Measurements from ENCODE around the gene NSDHL. TPM values are rescaled to one million over a fixed set of nuclear protein-coding genes. Genes with fewer than 3 reads are reported as not detected.

NSDHL gene
- total and polyA plus RNA-seq, 7 donors: 5.3 to 18.7 (median 9.1) TPM

DNA sequence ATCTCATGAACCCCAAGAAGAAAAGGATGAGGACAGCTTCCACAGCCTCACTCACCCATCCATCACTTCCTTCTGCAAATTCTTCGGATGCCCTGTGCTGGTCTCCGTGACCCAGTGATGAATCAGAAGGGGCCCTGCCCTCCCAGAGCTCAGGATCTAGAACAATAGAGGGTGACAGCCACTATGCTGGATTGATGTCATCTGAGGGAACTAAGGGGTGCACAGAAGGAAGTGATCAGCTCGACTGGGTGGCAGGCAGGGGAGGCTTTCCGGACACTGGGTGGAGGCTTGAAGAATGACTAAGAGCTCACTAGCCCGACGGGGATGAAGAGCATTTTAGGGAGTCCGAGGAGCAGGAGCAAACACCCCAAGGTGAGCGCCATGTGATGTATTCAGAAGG is 65.6 kb downstream of the NSDHL start:
- DNase-seq: no peak
- no peaks in the 10 kb centered on the region for H3K9me3 ChIP-seq
- H3K27ac ChIP-seq: no peak overlapping the region
- WGBS, 3 donors: 79 to 83% (median 79%) methylated on average over 8 of the region's 8 CpGs
- H3K4me1 ChIP-seq: no peaks in the 10 kb centered on the region
- ATAC-seq: no peak
- H3K4me3 ChIP-seq: no peak overlapping the region
- intact Hi-C loops (cut with DNase I): no loop called here
- peaks cover 0 to 58% (median 6%) of the 10 kb centered on the region in 3 donors for H3K27me3 ChIP-seq (ENCODE audit: insufficient read depth in 3 of 3, low read length in 2 of 3)
- H3K36me3 ChIP-seq (ENCODE audit: insufficient read depth in 1 of 2, low read depth in 1 of 2): no peaks in the 10 kb centered on the region
- TF ChIP-seq, protein P1, sequence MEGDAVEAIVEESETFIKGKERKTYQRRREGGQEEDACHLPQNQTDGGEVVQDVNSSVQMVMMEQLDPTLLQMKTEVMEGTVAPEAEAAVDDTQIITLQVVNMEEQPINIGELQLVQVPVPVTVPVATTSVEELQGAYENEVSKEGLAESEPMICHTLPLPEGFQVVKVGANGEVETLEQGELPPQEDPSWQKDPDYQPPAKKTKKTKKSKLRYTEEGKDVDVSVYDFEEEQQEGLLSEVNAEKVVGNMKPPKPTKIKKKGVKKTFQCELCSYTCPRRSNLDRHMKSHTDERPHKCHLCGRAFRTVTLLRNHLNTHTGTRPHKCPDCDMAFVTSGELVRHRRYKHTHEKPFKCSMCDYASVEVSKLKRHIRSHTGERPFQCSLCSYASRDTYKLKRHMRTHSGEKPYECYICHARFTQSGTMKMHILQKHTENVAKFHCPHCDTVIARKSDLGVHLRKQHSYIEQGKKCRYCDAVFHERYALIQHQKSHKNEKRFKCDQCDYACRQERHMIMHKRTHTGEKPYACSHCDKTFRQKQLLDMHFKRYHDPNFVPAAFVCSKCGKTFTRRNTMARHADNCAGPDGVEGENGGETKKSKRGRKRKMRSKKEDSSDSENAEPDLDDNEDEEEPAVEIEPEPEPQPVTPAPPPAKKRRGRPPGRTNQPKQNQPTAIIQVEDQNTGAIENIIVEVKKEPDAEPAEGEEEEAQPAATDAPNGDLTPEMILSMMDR (IDR thresholded peaks at IDR 0.05): no peak

DNA sequence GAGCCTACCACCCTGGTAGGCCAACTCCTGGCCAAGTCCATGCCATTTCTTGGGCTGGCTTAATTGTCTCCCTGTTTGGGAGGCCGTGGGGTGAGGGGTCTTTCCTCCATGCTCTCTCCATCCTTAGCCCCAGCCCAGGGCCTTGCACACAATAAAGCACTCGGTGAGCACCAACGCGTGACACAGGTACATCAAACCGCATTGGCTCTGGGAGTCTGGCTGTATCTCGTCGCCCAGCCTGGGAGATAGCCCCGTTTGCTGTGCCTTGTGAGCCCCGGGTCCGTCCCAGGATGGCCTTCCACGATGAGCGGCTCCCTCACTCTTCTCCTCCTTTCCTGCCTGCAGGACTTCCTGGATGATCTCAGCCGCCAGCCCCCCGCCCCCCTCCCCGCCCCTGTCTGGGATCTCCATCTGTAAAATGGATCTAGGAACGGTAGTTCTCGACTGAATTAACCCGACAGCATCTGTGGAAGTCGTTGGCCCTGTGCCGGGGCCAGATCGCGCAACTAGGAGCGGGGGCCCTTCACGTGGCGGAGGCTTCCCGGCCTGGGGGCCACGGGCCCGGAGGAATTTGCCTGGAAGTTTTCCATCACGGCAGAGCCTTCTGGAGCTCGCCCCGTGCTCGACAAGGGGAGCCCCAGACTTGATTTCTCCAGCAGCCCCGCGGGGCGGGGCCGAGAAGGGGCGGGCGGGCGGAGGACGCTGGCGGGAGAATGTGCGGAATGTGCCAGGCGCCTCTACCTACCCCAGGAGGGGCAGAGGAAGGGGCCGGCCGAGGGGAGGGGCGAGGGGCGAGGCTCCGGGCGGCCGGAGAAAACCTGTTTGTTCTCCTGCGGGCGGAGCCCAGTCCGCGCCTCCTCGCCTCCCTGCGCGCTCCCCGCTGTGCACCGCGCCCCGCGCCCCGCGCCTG is 66.6 kb downstream of the NSDHL start, which contains the start of gene ZNF185:
ZNF185 (plus strand) TSS at position 846 of the 910 bp plus-strand sequence. CDS start 16,423 bp downstream, outside the sequence.
- WGBS, 3 donors: 12 to 28% (median 25%) methylated on average over 11 to 62 of the region's 64 CpGs
- Histone ChIP-seq H3K27ac (no peak within 1 kb of the TSS), H3K4me3 (peak within 1 kb of the TSS; percentile 39), H3K9me3 (no peaks in the 10 kb centered on the region), H3K4me1 (no peaks in the 10 kb centered on the region), H3K36me3 (ENCODE audit: insufficient read depth in 1 of 2, low read depth in 1 of 2) (no peaks in the 10 kb centered on the region), H3K27me3 (ENCODE audit: insufficient read depth in 3 of 3, low read length in 2 of 3) (peaks cover 0 to 61% (median 6%) of the 10 kb centered on the region in 3 donors)
- TF ChIP-seq, protein P1 (IDR thresholded peaks at IDR 0.05): no peak
- DNase-seq (no peak), ATAC-seq (no peak)
- intact Hi-C loops (cut with DNase I): no loop called here

GRCh38 chrX:152898442-152898841 is 67.6 kb downstream of the NSDHL start:
- H3K36me3 ChIP-seq (ENCODE audit: insufficient read depth in 1 of 2, low read depth in 1 of 2): no peaks in the 10 kb centered on the region
- H3K4me1 ChIP-seq: no peaks in the 10 kb centered on the region
- TF ChIP-seq, protein P1 (IDR thresholded peaks at IDR 0.05): no peak
- DNase-seq: no peak
- peaks cover 0 to 60% (median 6%) of the 10 kb centered on the region in 3 donors for H3K27me3 ChIP-seq (ENCODE audit: insufficient read depth in 3 of 3, low read length in 2 of 3)
- ATAC-seq: no peak
- no peak overlapping the region for H3K27ac ChIP-seq
- H3K9me3 ChIP-seq: no peaks in the 10 kb centered on the region
- 64 to 71% (median 66%) methylated on average over 10 of the region's 10 CpGs for WGBS, 3 donors
- H3K4me3 ChIP-seq: no peak overlapping the region
- intact Hi-C loops (cut with DNase I): no loop called here

DNA sequence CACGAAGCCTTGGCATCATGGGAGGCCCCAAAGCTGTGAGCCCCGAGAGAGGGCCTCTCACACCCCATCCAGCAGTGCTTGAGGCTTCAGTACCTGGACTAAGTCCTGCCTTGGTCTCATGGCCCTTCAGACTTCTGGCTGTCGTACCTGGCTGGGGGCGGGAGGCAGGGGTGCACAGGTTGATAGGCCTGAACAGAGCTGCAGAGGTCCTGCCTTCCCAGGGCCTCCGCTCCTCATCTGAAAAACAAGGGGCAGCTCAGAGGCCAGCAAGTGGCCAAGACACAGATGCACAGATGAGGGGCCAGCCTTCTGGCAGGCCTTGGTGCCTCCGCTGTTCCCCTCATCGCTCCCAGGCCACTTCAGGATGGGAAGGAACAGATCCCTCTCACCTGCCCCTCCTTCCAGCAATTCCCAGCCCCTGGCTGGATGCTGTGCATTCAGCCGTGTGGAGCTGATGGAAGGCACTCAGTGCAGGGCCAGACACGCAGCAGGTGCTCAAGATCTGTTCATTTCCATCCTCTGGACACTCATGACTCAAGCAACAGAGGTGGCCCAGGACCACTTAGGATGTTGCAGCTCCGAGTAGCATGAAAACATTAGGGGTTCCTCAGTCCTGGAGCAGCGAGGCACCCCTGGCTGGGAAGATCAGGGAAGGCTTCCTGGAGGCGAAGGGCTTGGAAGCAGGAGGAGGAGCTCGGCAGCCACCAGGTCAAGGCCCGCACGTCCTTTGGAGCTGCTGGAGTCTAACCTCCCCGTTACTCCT is 68.4 kb downstream of the NSDHL start:
- no peak overlapping the region for H3K4me3 ChIP-seq
- intact Hi-C loops (cut with DNase I): no loop called here
- H3K36me3 ChIP-seq (ENCODE audit: insufficient read depth in 1 of 2, low read depth in 1 of 2): no peaks in the 10 kb centered on the region
- WGBS, 3 donors: 81 to 94% (median 89%) methylated on average over 10 to 16 of the region's 16 CpGs
- H3K27me3 ChIP-seq (ENCODE audit: insufficient read depth in 3 of 3, low read length in 2 of 3): peaks cover 0 to 66% (median 6%) of the 10 kb centered on the region in 3 donors
- no peaks in the 10 kb centered on the region for H3K4me1 ChIP-seq
- DNase-seq: no peak
- TF ChIP-seq, protein P1 (IDR thresholded peaks at IDR 0.05): no peak
- H3K27ac ChIP-seq: no peak overlapping the region
- no peak for ATAC-seq
- no peaks in the 10 kb centered on the region for H3K9me3 ChIP-seq
